ENCODE measurements around the gene R3HDM4.

Gene R3HDM4

GRCh38 chr19:929203-929890 is 16.3 kb upstream of the R3HDM4 start:
- no peak for DNase-seq

GRCh38 chr19:928471-929202 is 15.6 kb upstream of the R3HDM4 start:
- DNase-seq, result no peak

- no peak for DNase-seq
Observed at GRCh38 chr19:927780-928401, 14.9 kb upstream of the R3HDM4 start.

- DNase-seq, result no peak
Observed at GRCh38 chr19:927351-927779, 14.3 kb upstream of the R3HDM4 start.

GRCh38 chr19:926589-927350 is 13.8 kb upstream of the R3HDM4 start:
- DNase-seq, result no peak

- DNase-seq, result no peak
Observed at GRCh38 chr19:926323-926588, 13.2 kb upstream of the R3HDM4 start.

- peak; percentile 54 for DNase-seq
Observed at GRCh38 chr19:925526-926322, 12.7 kb upstream of the R3HDM4 start, which contains the start of gene ARID3A. ARID3A (plus strand) TSS chr19:926035; CDS start chr19:929529, 3,494 bp downstream.

GRCh38 chr19:925087-925525 is 12.1 kb upstream of the R3HDM4 start:
- peak; percentile 54 for DNase-seq

- DNase-seq, result no peak
Observed at GRCh38 chr19:924553-925086, 11.6 kb upstream of the R3HDM4 start.

GRCh38 chr19:920051-920864 is 7.2 kb upstream of the R3HDM4 start:
- no peak for DNase-seq

- no peak for DNase-seq
Observed at GRCh38 chr19:919199-920050, 6.4 kb upstream of the R3HDM4 start.

- DNase-seq, result no peak
Observed at GRCh38 chr19:918481-919198, 5.6 kb upstream of the R3HDM4 start.

- no peak for DNase-seq
Observed at GRCh38 chr19:918152-918437, 5.1 kb upstream of the R3HDM4 start.

- DNase-seq, result no peak
Observed at GRCh38 chr19:917323-918151, 4.5 kb upstream of the R3HDM4 start, which contains the start of gene KISS1R. KISS1R (plus strand) TSS chr19:917333; CDS start chr19:917503, 170 bp downstream.

GRCh38 chr19:916645-917322 is 3.8 kb upstream of the R3HDM4 start:
- no peak for DNase-seq

- DNase-seq, result no peak
Observed at GRCh38 chr19:912181-913079, 589 bp downstream of the R3HDM4 start.

All from NCI-H1694 (cell line).